ENCODE data around the gene IFNK. TPM values are rescaled to one million over a fixed set of nuclear protein-coding genes. Genes with fewer than 3 reads are reported as not detected.

The IFNK gene
- polyA plus RNA-seq, 1 of the 3 experiments (the other 2 are of a cell fraction), result not detected

DNA sequence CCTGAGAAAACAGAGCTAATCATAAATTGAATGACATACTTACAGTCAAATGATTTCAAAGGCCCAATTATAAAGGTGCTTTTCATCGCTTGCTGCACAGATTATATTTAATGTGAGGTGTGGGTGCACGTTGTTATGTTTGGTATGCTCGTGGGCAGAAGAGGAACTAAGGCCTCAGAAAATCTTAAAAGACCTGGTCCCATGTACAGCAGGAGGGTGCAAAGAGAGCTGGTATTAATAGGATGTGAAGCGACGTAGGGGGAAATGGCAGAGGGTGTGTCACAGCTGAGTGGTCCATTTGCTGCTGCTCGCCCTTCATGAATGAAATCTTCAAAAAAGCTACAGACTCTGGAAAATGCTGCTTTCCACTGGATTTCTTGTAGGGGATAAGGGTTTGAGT is 40.5 kb upstream of the IFNK start:
- no peak for DNase-seq
- H4K20me1 ChIP-seq (ENCODE audit: insufficient read depth), result no peaks in the 10 kb centered on the region
- CTCF ChIA-PET, result no interaction called here
- no peaks in the 10 kb centered on the region for H3F3A ChIP-seq (replicated peaks; ENCODE audit: insufficient read depth)
- POLR2A ChIA-PET, result no interaction called here
- no peak overlapping the region for H2AFZ ChIP-seq (ENCODE audit: low read depth)
- no peaks in the 10 kb centered on the region for H3K9me2 ChIP-seq
- H3K79me2 ChIP-seq (ENCODE audit: insufficient read depth), result no peaks in the 10 kb centered on the region
- H3K4me2 ChIP-seq, result no peak overlapping the region
- H3K9ac ChIP-seq, result no peak overlapping the region
- H3K27ac ChIP-seq (ENCODE audit: low read depth in 2 of 2, low read length in 1 of 2), result no peak overlapping the region
- peaks cover 4% of the 10 kb centered on the region; the same call in 1 of the 2 replicates for H3K9me3 ChIP-seq
- H3K4me3 ChIP-seq (ENCODE audit: low read depth in 2 of 2, low read length in 1 of 2), result no peak overlapping the region
- TF ChIP-seq EZH2phosphoT487 (IDR thresholded peaks at IDR 0.05; ENCODE audit: borderline replicate concordance, low read depth) (no peak), TAF1 (IDR thresholded peaks at IDR 0.05; ENCODE audit: borderline replicate concordance, low read depth, low read length) (no peak), SIN3A (IDR thresholded peaks at IDR 0.05; ENCODE audit: borderline replicate concordance, low read depth, low read length) (no peak), FOXJ3 (CRISPR knock-in tag; IDR thresholded peaks at IDR 0.05) (no peak), FOSL2 (IDR thresholded peaks at IDR 0.05; ENCODE audit: borderline replicate concordance, low read depth) (no peak)
- TF ChIP-seq, protein P1, sequence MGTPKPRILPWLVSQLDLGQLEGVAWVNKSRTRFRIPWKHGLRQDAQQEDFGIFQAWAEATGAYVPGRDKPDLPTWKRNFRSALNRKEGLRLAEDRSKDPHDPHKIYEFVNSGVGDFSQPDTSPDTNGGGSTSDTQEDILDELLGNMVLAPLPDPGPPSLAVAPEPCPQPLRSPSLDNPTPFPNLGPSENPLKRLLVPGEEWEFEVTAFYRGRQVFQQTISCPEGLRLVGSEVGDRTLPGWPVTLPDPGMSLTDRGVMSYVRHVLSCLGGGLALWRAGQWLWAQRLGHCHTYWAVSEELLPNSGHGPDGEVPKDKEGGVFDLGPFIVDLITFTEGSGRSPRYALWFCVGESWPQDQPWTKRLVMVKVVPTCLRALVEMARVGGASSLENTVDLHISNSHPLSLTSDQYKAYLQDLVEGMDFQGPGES (IDR thresholded peaks at IDR 0.05; ENCODE audit: low read depth, low read length), result no peak
- no peaks in the 10 kb centered on the region; a peak in 1 of 4 replicates for H3K4me1 ChIP-seq (ENCODE audit: control insufficient read depth in 1 of 2, insufficient read depth in 2 of 2, low read depth in 1 of 2, low read length in 1 of 2)
- no peaks in the 10 kb centered on the region for H3K27me3 ChIP-seq (ENCODE audit: insufficient read depth)
- no peaks in the 10 kb centered on the region for H3K36me3 ChIP-seq (replicated peaks in 1 of 2; ENCODE audit: control insufficient read depth in 1 of 2, insufficient read depth in 2 of 2, low read length in 1 of 2)
- WGBS (ENCODE audit: low lambda C conversion rate), result 93% methylated on average over 6 of the region's 6 CpGs

DNA sequence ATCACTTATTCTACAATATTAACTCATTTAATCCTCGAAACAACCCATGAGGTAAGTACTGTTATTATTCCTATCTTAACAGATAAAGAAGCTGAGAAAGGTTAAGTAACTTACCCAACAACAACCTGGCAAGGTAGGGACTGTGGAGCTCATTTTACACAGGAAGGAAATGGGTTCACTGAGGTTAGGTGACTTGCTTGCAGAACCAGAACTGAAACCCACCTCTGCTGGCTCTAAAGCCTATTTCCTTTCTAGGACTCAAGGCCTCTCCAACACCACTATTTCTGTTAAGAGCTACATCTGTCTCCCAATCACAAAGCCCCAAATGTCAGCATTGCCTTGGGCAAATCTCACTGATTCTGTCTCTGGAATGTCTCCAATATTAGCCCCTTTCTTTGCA is 38.9 kb upstream of the IFNK start:
- Histone ChIP-seq H3K36me3 (replicated peaks in 1 of 2; ENCODE audit: control insufficient read depth in 1 of 2, insufficient read depth in 2 of 2, low read length in 1 of 2) (no peaks in the 10 kb centered on the region), H3K9me2 (no peaks in the 10 kb centered on the region), H3K4me1 (ENCODE audit: control insufficient read depth in 1 of 2, insufficient read depth in 2 of 2, low read depth in 1 of 2, low read length in 1 of 2) (no peaks in the 10 kb centered on the region; a peak in 1 of 4 replicates), H3K4me2 (no peak overlapping the region), H3K79me2 (ENCODE audit: insufficient read depth) (no peaks in the 10 kb centered on the region), H3K9ac (no peak overlapping the region), H3F3A (replicated peaks; ENCODE audit: insufficient read depth) (no peaks in the 10 kb centered on the region), H3K9me3 (no peaks in the 10 kb centered on the region), H4K20me1 (ENCODE audit: insufficient read depth) (no peaks in the 10 kb centered on the region), H3K4me3 (ENCODE audit: low read depth in 2 of 2, low read length in 1 of 2) (no peak overlapping the region), H3K27ac (ENCODE audit: low read depth in 2 of 2, low read length in 1 of 2) (no peak overlapping the region), H3K27me3 (ENCODE audit: insufficient read depth) (no peaks in the 10 kb centered on the region), H2AFZ (ENCODE audit: low read depth) (no peak overlapping the region)
- TF ChIP-seq USF2 (IDR thresholded peaks at IDR 0.05; ENCODE audit: borderline replicate concordance, low read depth, low read length) (no peak), PBX3 (IDR thresholded peaks at IDR 0.05) (no peak), RCOR1 (IDR thresholded peaks at IDR 0.05; ENCODE audit: low read length) (no peak), SMC3 (IDR thresholded peaks at IDR 0.05; ENCODE audit: low read depth, low read length) (no peak)
- ChIA-PET CTCF (interaction anchor here (1.0 to 1.4 kb wide), 2 partner anchors 44 to 153 kb away, joined by 3 read pairs; partner anchors contain the start of gene MOB3B), POLR2A (no interaction called here)
- DNase-seq, result no peak
- 81% methylated on average over 1 of the region's 1 CpG for WGBS (ENCODE audit: low lambda C conversion rate)
